Parathyroid adenoma (tissue), 2 donors: ENCODE results near the gene ELF5.

Experiments used
- H2AFZ ChIP-seq: fragments of 300-600 bp; sonication (generic); one replicate; pipeline ENCODE4 v1.7.0; 2017; ENCODE audit warnings: antibody characterized with exemption, mild to moderate bottlenecking
- H3K27ac ChIP-seq: fragments of 300-600 bp; sonication (generic); one replicate; pipeline ENCODE4 v1.7.0; 2017
- H3K27me3 ChIP-seq: fragments of 300-600 bp; sonication (generic); one replicate; pipeline ENCODE4 v1.7.0; 2017; ENCODE audit warnings: low read length; ENCODE audit not compliant: control insufficient read depth, insufficient read depth
- H3K36me3 ChIP-seq: fragments of 300-600 bp; sonication (generic); one replicate; pipeline ENCODE4 v1.7.0; 2017; ENCODE audit warnings: low read length; ENCODE audit not compliant: control insufficient read depth, insufficient read depth
- H3K4me1 ChIP-seq: fragments of 300-600 bp; sonication (generic); one replicate; pipeline ENCODE4 v1.7.0; 2017; ENCODE audit warnings: control low read depth
- H3K4me2 ChIP-seq: fragments of 300-600 bp; sonication (generic); one replicate; pipeline ENCODE4 v1.7.0; 2017; ENCODE audit warnings: low read length
- H3K4me3 ChIP-seq: fragments of 300-600 bp; sonication (generic); one replicate; pipeline ENCODE4 v1.7.0; 2017; ENCODE audit warnings: low read depth, low read length
- H3K79me2 ChIP-seq: fragments of 300-600 bp; sonication (generic); one replicate; pipeline ENCODE4 v1.7.0; 2017; ENCODE audit warnings: control low read depth
- H3K9ac ChIP-seq: fragments of 300-600 bp; sonication (generic); one replicate; pipeline ENCODE4 v1.7.0; 2017; ENCODE audit warnings: mild to moderate bottlenecking
- H3K9me3 ChIP-seq: fragments of 300-600 bp; sonication (generic); one replicate; pipeline ENCODE4 v1.7.0; 2017; ENCODE audit warnings: low read length; ENCODE audit not compliant: control insufficient read depth
- TF ChIP-seq, protein P1 (sequence below): fragments of 300-600 bp; sonication (generic); IDR thresholded peaks from one replicate; pipeline ENCODE4 v1.7.0; 2017; ENCODE audit warnings: antibody characterized with exemption, mild to moderate bottlenecking
- donor health status: primary hyperparathyroidism.

Gene ELF5

DNA sequence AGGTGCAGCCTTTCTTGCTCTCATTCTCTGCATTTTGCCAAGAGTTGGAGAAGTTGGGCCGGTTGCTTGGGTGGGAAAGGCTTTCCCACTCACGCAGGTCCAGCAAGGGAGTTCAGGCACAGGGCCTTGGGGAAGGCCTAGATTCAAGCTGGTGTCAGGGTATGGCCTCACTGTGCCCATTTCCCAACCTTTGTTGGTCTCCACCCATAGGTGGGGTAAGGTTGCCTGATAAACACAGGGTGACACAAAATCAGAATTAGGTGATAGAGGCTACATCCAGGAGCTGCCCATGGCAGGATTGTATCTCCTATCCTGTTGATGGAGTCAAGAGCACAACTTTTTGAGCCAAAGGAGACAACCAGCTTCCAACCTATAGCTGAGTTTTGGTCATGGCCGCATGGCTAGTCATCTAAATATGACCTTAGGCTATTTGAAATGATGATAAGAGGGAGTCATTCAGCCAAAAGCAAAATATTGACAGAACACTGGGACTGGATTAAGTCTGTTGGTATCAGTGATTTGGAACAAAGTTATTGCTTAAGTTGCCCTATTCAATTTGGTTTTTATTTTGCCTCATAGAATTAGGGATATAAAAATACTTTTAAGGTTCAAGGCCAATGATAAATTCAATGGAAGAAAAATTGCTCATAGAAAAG lies 54.0 kb downstream of the ELF5 start:
- H3K4me2 ChIP-seq: no peak overlapping the region
- H3K9me3 ChIP-seq: no peaks in the 10 kb centered on the region
- H3K79me2 ChIP-seq: no peaks in the 10 kb centered on the region
- H3K36me3 ChIP-seq: no peaks in the 10 kb centered on the region
- TF ChIP-seq, protein P1, sequence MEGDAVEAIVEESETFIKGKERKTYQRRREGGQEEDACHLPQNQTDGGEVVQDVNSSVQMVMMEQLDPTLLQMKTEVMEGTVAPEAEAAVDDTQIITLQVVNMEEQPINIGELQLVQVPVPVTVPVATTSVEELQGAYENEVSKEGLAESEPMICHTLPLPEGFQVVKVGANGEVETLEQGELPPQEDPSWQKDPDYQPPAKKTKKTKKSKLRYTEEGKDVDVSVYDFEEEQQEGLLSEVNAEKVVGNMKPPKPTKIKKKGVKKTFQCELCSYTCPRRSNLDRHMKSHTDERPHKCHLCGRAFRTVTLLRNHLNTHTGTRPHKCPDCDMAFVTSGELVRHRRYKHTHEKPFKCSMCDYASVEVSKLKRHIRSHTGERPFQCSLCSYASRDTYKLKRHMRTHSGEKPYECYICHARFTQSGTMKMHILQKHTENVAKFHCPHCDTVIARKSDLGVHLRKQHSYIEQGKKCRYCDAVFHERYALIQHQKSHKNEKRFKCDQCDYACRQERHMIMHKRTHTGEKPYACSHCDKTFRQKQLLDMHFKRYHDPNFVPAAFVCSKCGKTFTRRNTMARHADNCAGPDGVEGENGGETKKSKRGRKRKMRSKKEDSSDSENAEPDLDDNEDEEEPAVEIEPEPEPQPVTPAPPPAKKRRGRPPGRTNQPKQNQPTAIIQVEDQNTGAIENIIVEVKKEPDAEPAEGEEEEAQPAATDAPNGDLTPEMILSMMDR: no peak
- H3K4me1 ChIP-seq: no peaks in the 10 kb centered on the region
- H3K4me3 ChIP-seq: no peak overlapping the region
- no peak overlapping the region for H2AFZ ChIP-seq
- H3K27me3 ChIP-seq: no peaks in the 10 kb centered on the region
- no peak overlapping the region for H3K27ac ChIP-seq
- H3K9ac ChIP-seq: no peak overlapping the region

DNA sequence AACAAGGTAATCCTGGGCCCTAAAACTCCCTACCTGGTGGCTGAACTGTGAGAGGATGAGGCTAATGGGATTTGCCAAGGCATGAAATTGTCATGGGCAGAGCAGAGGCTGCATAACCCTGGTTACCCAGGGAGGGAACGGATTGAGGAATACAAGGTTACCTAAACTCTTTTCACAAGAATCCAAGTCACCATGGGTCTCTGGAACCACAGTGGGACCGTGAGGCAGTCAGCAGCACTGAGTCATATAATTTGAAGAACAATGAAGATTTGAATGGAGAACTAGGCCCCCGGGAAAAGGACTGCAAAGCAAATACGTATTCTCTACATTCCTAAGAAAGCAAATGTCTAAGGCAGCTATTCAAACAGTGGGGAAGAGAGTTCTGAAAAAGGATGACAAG lies 55.1 kb downstream of the ELF5 start:
- H3K79me2 ChIP-seq: no peaks in the 10 kb centered on the region
- H3K27ac ChIP-seq: no peak overlapping the region
- no peaks in the 10 kb centered on the region for H3K27me3 ChIP-seq
- H3K9ac ChIP-seq: no peak overlapping the region
- no peak overlapping the region for H2AFZ ChIP-seq
- no peaks in the 10 kb centered on the region for H3K9me3 ChIP-seq
- H3K4me1 ChIP-seq: no peaks in the 10 kb centered on the region
- TF ChIP-seq, protein P1: no peak
- H3K36me3 ChIP-seq: no peaks in the 10 kb centered on the region
- no peak overlapping the region for H3K4me2 ChIP-seq
- H3K4me3 ChIP-seq: no peak overlapping the region

DNA sequence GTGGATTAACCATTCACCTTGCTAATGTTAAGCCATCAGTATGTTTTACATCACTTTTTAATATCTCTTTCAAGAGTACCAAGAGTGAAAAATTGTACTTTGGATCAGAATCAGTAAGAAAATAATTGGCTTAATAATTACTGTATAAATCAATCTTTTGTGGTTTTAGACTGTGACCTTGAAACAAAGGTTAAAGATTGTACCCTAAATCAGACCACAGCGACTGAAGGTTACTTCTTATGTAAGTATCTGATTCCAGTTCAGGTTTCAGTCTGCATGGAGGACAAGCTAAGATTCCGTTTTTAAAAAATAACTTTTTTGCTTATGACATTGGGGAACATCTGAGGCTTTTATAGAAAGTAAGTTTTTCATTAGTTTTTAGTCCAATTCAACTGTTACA lies 56.0 kb downstream of the ELF5 start:
- H3K27ac ChIP-seq: no peak overlapping the region
- H3K4me1 ChIP-seq: no peaks in the 10 kb centered on the region
- no peak overlapping the region for H2AFZ ChIP-seq
- H3K27me3 ChIP-seq: no peaks in the 10 kb centered on the region
- H3K4me2 ChIP-seq: no peak overlapping the region
- H3K4me3 ChIP-seq: no peak overlapping the region
- H3K9me3 ChIP-seq: no peaks in the 10 kb centered on the region
- H3K36me3 ChIP-seq: no peaks in the 10 kb centered on the region
- TF ChIP-seq, protein P1: no peak
- no peak overlapping the region for H3K9ac ChIP-seq
- H3K79me2 ChIP-seq: no peaks in the 10 kb centered on the region

DNA sequence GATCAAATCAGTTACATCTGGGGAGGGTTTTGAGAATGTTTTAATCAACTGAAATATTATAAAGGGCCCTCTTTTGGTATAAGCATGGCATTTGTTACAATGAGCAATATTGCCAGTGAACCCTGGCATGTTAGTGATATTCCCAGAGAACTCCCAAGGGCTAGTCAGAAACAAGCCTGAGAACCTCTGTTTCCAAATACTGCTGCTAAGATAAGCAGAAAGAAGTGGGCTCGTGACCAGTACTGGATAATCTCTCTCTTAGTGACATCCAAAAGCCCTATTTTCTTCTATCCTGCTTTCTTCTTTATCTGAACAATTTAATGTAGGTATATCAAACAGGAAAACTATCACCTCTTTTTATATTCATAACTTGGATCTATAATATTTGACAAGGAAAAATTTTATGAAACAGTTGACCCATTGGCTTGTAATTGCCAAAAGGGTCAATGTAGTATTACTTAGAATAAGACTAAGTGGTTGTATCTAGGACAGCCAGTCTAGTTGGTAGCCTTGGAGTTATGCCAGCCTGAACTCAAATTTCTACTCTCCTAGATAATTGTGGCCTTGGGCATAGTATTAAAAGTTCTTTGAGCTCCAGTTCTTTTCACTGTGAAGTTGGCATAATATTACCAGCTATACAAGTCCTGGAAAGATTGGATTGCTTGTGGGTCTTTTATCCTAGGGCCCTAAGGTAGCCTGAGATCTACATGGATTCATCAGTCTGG lies 59.1 kb downstream of the ELF5 start:
- TF ChIP-seq, protein P1: no peak
- H3K9ac ChIP-seq: no peak overlapping the region
- no peak overlapping the region for H3K27ac ChIP-seq
- H3K9me3 ChIP-seq: no peaks in the 10 kb centered on the region
- no peak overlapping the region for H2AFZ ChIP-seq
- no peak overlapping the region for H3K4me3 ChIP-seq
- no peaks in the 10 kb centered on the region for H3K36me3 ChIP-seq
- H3K4me1 ChIP-seq: no peaks in the 10 kb centered on the region
- H3K27me3 ChIP-seq: no peaks in the 10 kb centered on the region
- H3K4me2 ChIP-seq: no peak overlapping the region
- H3K79me2 ChIP-seq: no peaks in the 10 kb centered on the region

DNA sequence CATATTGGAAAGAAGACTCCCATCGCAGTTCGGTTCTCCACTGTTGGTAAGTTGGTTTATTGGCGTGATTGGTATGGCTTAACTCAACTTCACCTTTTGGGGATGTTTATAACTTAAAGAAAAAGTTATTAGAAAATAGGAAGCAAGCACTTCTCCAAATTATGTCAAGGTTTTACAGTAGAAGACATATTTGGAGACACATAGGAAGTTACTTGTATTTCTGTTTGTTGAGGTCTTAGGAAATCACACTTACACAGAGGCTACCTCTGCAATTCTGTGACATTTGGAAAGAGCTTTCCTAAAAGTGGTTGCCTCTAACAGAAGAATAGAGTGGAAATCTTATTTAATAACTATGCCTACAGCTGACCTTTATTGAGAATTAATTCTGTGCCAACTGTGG lies 62.5 kb downstream of the ELF5 start:
- no peak overlapping the region for H3K9ac ChIP-seq
- H3K9me3 ChIP-seq: no peaks in the 10 kb centered on the region
- TF ChIP-seq, protein P1: no peak
- no peak overlapping the region for H3K27ac ChIP-seq
- H3K4me2 ChIP-seq: no peak overlapping the region
- H3K36me3 ChIP-seq: no peaks in the 10 kb centered on the region
- H2AFZ ChIP-seq: no peak overlapping the region
- no peak overlapping the region for H3K4me3 ChIP-seq
- no peaks in the 10 kb centered on the region for H3K27me3 ChIP-seq
- H3K79me2 ChIP-seq: no peaks in the 10 kb centered on the region
- H3K4me1 ChIP-seq: no peaks in the 10 kb centered on the region
